Stimulated activated CD8-positive, alpha-beta memory T cell treated with anti-CD3 and anti-CD28 coated beads, Interleukin-12 subunit alpha, Interleukin-12 subunit beta, amount 100 ng/mL, for 24 hours (primary cell): ENCODE measurements around the gene NTS.

Source experiments
- DNase-seq: peaks from one replicate; pipeline ENCODE4 v3.0.0-alpha.2; 2020; ENCODE audit errors: extremely low read depth

The NTS gene

GRCh38 chr12:85874031-85874461 lies at the start of gene NTS:
Gene NTS, plus strand, starts transcription at chr12:85874295. Its CDS starts 109 bp downstream, at chr12:85874404.
- DNase-seq: no peak

DNA sequence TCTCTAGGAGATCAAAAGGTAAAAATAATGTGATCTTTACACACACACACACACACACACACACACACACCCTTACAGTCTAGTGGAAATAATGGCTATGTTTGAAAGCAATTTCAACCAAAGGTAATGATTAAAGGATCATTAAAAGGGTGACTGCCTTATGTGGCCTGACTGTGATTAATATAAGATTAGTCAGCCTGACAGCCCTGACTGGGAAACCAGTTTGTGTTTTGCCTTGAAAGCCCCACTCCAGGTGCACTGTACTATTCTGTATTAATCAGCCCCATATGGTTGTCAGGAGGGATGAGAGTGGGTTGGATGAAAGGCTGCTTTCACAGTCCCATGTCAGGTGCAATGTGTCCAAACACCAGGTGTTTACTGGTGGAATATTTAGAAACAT lies 48.3 kb upstream of the NTS start:
- DNase-seq: no peak

- no peak for DNase-seq
These were observed 45.5 kb upstream of the NTS start for GRCh38 chr12:85828576-85828975.

GRCh38 chr12:85829391-85829790 lies 44.7 kb upstream of the NTS start:
- DNase-seq: no peak

DNA sequence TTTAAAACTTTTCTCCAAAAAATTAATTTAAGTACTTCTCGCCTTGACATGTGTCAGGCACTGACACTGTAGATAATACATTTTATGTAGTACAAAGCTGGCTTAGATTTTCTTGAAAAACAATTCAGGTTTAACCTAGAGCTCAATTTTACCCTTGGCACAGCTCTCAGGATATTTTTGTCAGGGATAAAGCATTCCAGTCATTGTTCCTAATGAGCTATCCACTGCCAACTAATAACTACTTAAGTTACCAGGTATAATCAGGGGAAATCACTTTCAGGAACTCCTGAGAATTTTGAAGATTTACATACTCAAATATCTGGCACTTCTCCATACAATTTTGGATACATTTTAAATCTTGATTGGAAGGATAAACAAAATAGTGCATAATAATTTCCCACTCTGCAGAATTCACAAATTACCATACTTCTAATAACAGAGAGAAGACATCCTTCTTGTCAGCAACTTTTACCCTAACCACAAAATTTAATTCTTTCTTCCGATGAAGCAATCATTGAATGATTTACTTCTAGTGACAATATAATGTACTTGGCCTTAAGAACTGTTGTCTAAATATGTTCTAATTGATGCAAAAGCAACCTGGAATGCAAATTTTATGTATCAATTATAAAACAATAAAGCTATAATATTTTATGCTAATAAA lies 42.6 kb upstream of the NTS start:
- DNase-seq: no peak

- DNase-seq: no peak
These were observed 40.5 kb upstream of the NTS start for GRCh38 chr12:85833579-85833978.

DNA sequence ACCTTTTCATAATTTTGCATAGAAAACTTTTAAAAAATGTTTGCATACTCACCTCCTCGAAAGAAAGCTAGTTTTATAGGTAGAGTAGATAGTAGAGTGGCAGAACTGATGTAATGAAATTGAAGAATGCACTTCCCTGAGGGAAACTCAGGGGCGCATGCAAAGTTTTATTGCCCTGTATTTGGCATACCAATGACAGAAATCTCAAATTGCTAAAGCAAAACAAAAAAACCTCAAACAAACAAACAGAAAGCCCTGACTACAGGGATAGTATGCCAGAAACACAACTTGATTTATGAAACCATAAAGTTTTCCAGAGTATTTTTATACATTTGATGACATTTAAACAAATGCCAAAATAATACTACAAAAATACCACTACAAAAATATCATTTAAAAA lies 39.7 kb upstream of the NTS start:
- no peak for DNase-seq

DNA sequence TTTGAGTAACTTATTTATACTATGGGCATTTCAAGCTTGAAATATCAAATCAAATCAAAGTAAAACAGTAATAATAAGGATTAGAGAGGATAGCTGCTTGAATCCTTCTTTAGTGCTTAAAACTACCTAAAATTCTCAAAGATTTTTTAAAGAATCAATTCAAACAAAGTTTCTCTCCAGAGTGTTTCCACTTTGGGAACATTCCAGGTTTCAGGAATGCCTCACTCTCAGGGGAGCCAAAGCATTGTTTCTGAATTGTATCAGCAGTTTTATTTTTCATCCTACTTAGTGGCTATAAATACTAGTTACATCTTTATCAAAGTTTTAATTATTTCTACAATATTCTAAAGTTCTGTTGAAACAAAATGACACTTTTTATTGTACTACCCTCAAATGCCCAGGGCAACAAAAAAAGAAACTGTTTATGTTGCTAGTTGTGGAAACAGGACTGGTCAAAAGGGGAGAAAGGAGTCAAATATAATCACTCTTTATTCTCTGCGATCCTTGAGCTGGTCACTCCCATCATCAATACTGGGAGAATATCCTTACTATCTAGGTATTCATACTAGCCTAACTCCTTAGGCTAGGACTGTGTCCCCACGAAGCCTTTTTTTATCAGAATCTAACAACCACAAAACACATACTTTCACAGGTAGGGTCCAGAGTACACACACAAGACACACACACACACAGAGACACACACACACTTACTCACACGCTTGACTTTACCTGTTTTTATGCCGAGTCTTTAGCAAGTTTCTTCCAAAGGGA lies 38.5 kb upstream of the NTS start:
- DNase-seq: no peak

- no peak for DNase-seq
These were observed 37.7 kb upstream of the NTS start, which contains the start of gene RASSF9 for GRCh38 chr12:85836197-85837090. Gene RASSF9, minus strand, starts transcription at chr12:85836409. Its CDS starts 208 bp downstream, at chr12:85836201.

GRCh38 chr12:85843606-85844310 lies 30.3 kb upstream of the NTS start:
- no peak for DNase-seq

GRCh38 chr12:85849344-85849743 lies 24.8 kb upstream of the NTS start:
- no peak for DNase-seq

DNA sequence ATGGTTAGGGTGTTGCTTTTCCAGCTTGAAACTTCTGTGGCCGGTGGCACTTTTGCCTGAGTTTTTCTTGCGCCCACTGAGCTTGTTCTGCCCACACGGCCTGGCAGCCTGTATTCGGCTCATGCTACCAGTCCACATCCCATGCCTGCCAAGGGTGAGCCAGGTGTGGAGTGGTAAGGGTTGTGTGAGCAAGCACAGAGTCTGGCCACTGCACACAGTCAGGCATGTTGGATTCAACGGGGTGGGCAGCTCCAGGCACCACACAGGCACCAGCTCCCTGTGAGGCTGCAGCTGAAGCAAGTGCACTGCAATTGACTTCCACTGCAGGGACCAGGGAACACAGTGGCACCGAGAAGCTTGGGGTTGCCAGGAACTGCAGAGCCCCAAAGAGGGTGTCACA lies 18.8 kb upstream of the NTS start:
- no peak for DNase-seq

DNA sequence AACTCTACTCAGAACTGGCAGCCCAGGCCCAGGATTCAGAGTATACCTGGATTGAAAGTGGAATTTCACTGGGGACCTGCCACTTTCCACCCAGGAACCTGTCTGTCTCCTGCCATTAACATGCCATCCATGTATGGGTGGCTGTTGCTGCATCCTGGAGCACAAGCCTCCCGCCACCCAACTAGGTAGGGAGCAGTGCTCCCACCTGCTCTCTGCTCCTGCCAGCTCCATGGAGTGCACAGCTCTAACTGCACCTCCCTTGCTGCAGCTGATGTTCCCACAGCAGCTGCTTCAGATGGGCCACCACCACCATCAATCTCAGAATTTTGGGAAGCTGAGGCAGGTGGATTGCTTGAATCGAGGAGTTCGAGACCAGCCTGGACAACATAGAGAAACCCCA lies 17.1 kb upstream of the NTS start:
- no peak for DNase-seq

GRCh38 chr12:85865890-85866289 lies 8.2 kb upstream of the NTS start:
- no peak for DNase-seq

DNA sequence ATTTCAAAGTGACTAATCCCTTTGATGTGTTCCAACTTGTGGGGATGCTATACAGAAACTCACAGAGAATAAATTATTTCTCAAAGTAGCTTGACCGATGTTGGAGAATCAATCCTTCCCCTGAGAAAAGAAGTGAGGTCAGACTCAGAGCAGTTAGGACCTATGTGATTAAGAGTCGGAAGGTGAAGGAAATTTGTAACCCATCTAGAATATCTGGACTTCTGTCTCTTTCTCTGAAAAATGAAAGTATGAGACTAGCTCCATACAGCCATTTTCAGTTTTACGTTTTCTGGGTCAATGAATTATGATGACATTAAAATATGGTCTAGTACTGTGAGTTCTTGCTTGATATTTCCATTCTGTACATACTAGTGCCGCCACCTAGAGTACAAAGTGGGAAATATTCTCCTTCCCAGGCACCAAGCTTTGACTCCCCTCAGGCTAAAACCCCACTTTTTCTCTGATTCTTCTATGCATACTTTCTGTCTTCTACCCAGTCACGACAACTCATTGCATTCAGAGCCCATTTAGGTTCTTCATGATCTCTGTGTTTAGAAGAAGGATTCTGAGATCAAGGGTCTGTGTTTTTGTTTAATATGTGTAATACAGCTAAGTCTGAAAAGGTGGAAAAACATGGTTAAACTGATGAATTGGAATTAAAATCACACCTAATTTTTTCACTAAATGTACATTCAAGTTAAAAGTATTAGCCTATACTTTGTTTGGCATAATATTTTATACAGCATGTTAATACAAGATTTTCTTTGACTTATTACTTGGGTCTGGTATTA lies 6.9 kb upstream of the NTS start:
- DNase-seq: no peak

DNA sequence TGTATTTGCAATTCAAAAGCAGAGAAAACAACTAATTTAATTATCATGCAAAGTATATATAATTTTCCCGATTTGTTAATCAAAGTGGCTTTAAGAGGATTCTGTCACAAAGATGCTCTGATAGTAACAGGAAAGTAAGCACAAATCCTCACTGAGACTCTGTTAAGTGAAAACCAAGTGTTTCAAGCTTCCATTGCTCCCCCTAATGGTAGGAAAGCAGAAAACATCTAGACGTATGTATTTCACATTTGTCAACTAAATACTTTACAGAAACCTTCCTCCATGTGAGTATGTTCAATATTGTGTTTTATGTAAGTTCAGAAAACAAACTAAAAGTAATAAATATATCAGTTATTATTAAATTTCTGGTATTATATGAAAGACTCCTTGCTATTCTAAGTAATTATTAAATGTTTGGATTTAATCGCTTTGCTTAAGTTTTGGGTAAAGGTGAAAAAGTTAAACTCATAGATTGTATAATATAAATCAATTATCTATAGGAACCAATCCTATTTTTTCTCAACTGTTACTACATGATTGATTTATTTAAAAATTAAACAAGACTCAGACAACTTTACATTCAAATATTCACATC lies 1.5 kb upstream of the NTS start:
- DNase-seq: no peak

GRCh38 chr12:85877459-85877858 lies 3.4 kb downstream of the NTS start:
- DNase-seq: no peak

DNA sequence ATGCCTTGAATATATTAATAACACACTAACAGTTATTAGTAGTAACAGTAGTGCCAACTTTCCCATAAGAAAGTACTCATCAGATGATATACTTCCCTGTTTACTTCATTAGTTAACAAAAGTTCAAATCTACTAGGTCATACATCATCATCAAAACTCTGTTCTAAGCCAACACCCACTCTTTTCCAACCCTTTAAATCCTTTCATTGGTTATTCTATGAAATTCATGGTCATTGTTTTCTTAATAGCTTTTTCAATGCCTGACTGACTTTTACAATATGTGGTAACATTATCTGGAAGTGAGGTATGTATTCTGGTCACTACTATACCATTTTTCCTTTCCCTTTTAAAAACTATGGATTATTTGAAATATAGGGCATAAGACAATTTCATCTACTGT lies 9.7 kb downstream of the NTS start:
- no peak for DNase-seq

DNA sequence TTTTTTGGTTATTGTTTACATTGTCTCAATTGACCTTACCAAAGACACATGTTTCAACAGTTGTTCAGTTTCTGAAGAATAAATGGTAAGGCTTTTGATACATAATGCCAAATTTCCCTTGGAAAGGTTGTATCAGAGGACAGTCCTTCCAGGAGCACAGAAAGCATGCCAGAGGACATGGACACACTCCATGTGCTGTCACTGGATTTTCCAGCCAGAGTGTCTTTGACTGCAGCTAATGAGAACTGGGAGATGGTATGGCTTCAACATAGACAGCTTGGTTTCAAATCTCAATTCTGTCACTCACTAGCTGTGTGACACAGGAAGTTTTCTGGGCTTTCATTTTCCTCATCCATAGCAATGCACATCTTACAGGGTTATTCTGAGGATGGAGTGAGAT lies 20.6 kb downstream of the NTS start:
- no peak for DNase-seq

- no peak for DNase-seq
These were observed 46.3 kb downstream of the NTS start for GRCh38 chr12:85920324-85920947.
